Esophagus squamous epithelium (tissue), 4 donors: ENCODE data around the gene TRDMT1.

Experiments used
- CTCF ChIP-seq, 6 experiments: fragments of 450-650 bp in 4 of 6; fragments of 200-600 bp in 2 of 6; sonication (generic) in 2 of 6; IDR thresholded peaks; one replicate each; pipeline ENCODE4 v1.5.1; 2016 to 2019; ENCODE audit warnings: antibody characterized with exemption in 6 of 6, mild to moderate bottlenecking in 4 of 6, moderate library complexity in 4 of 6
- POLR2A ChIP-seq, 4 donors: fragments of 450-650 bp; IDR thresholded peaks; one replicate each; pipeline ENCODE4 v1.6.1; 2017; ENCODE audit warnings: antibody characterized with exemption in 4 of 4, mild to moderate bottlenecking in 4 of 4, moderate library complexity in 3 of 4

- TF ChIP-seq CTCF (IDR thresholded peaks at IDR 0.05) (no peak), POLR2A (IDR thresholded peaks at IDR 0.05) (no peak)
Observed at GRCh38 chr10:17174626-17175025, 26.8 kb downstream of the TRDMT1 start.
